ENCODE results near the gene ARVCF.

ARVCF gene

GRCh38 chr22:19986410-19987341 lies 29.9 kb downstream of the ARVCF start:
- TF ChIP-seq POLR2AphosphoS5 (IDR thresholded peaks at IDR 0.05; ENCODE audit: low read depth, low read length) = peak; percentile 61
- TF ChIP-seq FOXP2 (optimal IDR thresholded peaks at IDR 0.05; ENCODE audit: borderline replicate concordance, extremely low read depth, extremely low read length, insufficient read depth) = no peak
- 0 out of 2 replicates have a peak, but pooled peaks have one; percentile 41 for TF ChIP-seq TAF1 (IDR thresholded peaks at IDR 0.05; ENCODE audit: borderline replicate concordance, insufficient read depth, low read length)
- TF ChIP-seq SIN3A (IDR thresholded peaks at IDR 0.05; ENCODE audit: borderline replicate concordance, insufficient read depth, low read length) = 0 out of 2 replicates have a peak, but pooled peaks have one; percentile 27

DNA sequence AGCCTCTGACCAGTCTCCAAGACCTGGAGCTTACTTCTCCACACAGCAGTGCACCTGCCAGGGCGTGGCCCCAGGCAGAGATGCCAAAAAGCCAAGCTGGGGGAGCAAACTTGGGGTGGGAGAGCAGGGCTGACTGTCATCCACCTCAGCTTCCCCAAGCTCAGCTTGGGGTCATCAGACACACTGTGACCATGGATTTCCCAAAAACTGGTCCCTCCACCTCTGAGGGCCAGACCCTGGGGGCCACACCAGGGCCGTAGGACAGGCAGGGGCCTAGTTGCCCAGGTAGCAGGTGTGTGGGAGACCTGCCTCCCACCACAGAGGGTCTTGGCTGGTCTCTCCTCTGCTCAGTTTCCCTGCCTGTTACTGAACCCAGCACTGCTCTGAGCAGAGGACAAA lies 30.6 kb downstream of the ARVCF start:
- TF ChIP-seq TAF1 (IDR thresholded peaks at IDR 0.05; ENCODE audit: borderline replicate concordance, insufficient read depth, low read length) (no peak), REST (IDR thresholded peaks at IDR 0.05; ENCODE audit: insufficient read depth in 1 of 2, low read depth in 2 of 2, low read length in 2 of 2) (no peak), POLR2AphosphoS5 (IDR thresholded peaks at IDR 0.05; ENCODE audit: low read depth, low read length) (no peak), FOXP2 (optimal IDR thresholded peaks at IDR 0.05; ENCODE audit: borderline replicate concordance, extremely low read depth, extremely low read length, insufficient read depth) (no peak), SIN3A (IDR thresholded peaks at IDR 0.05; ENCODE audit: borderline replicate concordance, insufficient read depth, low read length) (no peak)

- TF ChIP-seq REST (IDR thresholded peaks at IDR 0.05; ENCODE audit: insufficient read depth in 1 of 2, low read depth in 2 of 2, low read length in 2 of 2) (no peak), SIN3A (IDR thresholded peaks at IDR 0.05; ENCODE audit: borderline replicate concordance, insufficient read depth, low read length) (no peak), TAF1 (IDR thresholded peaks at IDR 0.05; ENCODE audit: borderline replicate concordance, insufficient read depth, low read length) (no peak), POLR2AphosphoS5 (IDR thresholded peaks at IDR 0.05; ENCODE audit: low read depth, low read length) (no peak), FOXP2 (optimal IDR thresholded peaks at IDR 0.05; ENCODE audit: borderline replicate concordance, extremely low read depth, extremely low read length, insufficient read depth) (no peak)
These were observed 31.5 kb downstream of the ARVCF start for GRCh38 chr22:19984851-19985811.

DNA sequence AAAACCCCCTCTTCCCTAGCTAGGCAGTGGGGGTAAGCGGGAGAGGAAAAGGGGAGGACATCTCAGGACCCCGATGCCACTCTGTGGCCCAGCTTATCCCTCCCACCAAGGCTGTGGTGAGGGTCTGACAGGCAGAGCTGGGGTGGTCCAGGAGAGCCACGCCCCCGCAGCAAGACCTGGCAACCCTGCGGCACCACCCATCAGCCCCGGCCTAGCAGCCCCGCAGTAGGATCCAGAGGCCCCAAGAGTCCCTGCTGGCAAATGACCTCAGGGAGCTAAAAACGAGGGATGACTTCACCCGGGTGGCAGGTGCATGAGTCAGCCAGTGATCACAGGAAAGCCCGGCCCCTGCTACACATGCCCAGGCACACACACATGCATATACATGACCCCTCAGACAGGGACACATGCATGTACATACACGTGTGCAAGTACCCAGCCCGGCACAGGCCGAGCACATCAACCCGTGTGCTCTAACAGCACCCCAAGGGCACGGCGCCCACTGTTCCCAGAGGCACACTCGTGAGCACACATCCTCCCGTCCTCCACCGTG lies 32.3 kb downstream of the ARVCF start:
- TF ChIP-seq FOXP2 (optimal IDR thresholded peaks at IDR 0.05; ENCODE audit: borderline replicate concordance, extremely low read depth, extremely low read length, insufficient read depth) (no peak), TAF1 (IDR thresholded peaks at IDR 0.05; ENCODE audit: borderline replicate concordance, insufficient read depth, low read length) (no peak), REST (IDR thresholded peaks at IDR 0.05; ENCODE audit: insufficient read depth in 1 of 2, low read depth in 2 of 2, low read length in 2 of 2) (no peak), POLR2AphosphoS5 (IDR thresholded peaks at IDR 0.05; ENCODE audit: low read depth, low read length) (no peak), SIN3A (IDR thresholded peaks at IDR 0.05; ENCODE audit: borderline replicate concordance, insufficient read depth, low read length) (no peak)

DNA sequence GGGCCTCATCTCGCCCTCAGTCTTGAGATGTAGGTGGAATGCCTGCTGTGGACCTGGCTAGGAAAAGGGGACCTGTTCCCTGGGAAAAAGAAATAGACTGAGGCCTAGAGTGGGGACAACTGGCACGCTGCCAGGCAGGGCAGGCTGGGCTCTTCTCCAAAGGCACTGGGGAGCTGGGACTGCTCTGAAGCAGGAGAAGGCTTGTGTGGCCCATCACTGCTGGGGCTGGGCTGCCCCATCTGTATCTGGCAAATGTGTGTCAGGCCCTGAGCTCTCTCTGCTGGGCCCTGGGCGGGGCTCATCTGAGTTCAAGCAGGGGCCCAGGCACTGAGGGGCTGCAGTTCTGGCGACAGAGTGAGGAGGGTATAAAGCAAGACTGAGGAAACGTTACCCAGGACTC lies 32.9 kb downstream of the ARVCF start:
- no peak for TF ChIP-seq REST (IDR thresholded peaks at IDR 0.05; ENCODE audit: insufficient read depth in 1 of 2, low read depth in 2 of 2, low read length in 2 of 2)
- no peak for TF ChIP-seq SIN3A (IDR thresholded peaks at IDR 0.05; ENCODE audit: borderline replicate concordance, insufficient read depth, low read length)
- TF ChIP-seq TAF1 (IDR thresholded peaks at IDR 0.05; ENCODE audit: borderline replicate concordance, insufficient read depth, low read length) = no peak
- no peak for TF ChIP-seq FOXP2 (optimal IDR thresholded peaks at IDR 0.05; ENCODE audit: borderline replicate concordance, extremely low read depth, extremely low read length, insufficient read depth)
- no peak for TF ChIP-seq POLR2AphosphoS5 (IDR thresholded peaks at IDR 0.05; ENCODE audit: low read depth, low read length)

Measured in PFSK-1 (cell line).